Measurements from ENCODE around the gene NRDE2. TPM values are rescaled to one million over a fixed set of nuclear protein-coding genes. Genes with fewer than 3 reads are reported as not detected.

The NRDE2 gene
- total and polyA plus RNA-seq, 2 of the 4 experiments (the other 2 are of a cell fraction), result 4.5 to 9.3 TPM

DNA sequence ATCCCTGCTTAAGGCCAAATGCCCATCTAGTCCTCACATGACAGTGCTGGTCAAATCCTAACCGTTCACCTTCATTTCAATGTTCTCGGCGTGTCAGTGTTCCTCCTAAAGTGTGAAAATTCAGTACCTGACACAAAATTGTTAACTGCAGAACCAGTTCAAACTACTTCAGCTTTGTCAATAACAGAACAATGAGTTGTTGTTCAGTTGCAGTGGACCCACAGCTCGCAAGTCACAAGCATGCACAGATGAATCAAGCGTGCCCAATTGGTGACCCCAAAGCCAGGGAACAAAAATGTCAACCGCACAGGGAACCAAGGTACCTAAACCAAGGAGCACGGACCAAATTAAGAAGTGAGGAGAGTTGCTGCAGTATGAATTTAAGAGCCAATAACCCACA lies 23.2 kb downstream of the NRDE2 start:
- no peak overlapping the region for H2AK9ac ChIP-seq (replicated peaks; ENCODE audit: low read depth, low read length, poor library complexity)
- H2AK5ac ChIP-seq (ENCODE audit: low read depth, low read length), result no peak overlapping the region
- no peaks in the 10 kb centered on the region for H3K27me3 ChIP-seq (ENCODE audit: control insufficient read depth, insufficient read depth, low read length)
- H3K4me3 ChIP-seq (ENCODE audit: insufficient read depth, low read depth, low read length), result no peak overlapping the region
- no peak overlapping the region for H2BK15ac ChIP-seq (ENCODE audit: low read depth, low read length)
- BruUV-seq (replicated peaks), result no TSS peak
- H3K4me2 ChIP-seq (ENCODE audit: low read depth, low read length), result no peak overlapping the region
- 96% methylated on average over 4 of the region's 7 CpGs; no CpG with 5 or more reads in 1 of the 2 experiments for WGBS, 2 experiments (ENCODE audit: extremely low coverage in 2 of 2, insufficient read length in 1 of 2)
- no peak overlapping the region for H3K4ac ChIP-seq (ENCODE audit: low read depth, low read length)
- H4K91ac ChIP-seq (ENCODE audit: insufficient read depth, low read depth, low read length), result no peak overlapping the region
- no peak overlapping the region for H2BK5ac ChIP-seq (ENCODE audit: low read depth, low read length, poor library complexity, severe bottlenecking)
- H3K4me1 ChIP-seq (ENCODE audit: control insufficient read depth, insufficient read depth, low read length), result no peaks in the 10 kb centered on the region
- H3K56ac ChIP-seq (ENCODE audit: extremely low read depth, insufficient read depth, low read length), result no peak overlapping the region
- TF ChIP-seq CHD1 (IDR thresholded peaks at IDR 0.05; ENCODE audit: low read depth, low read length), result no peak
- ChIA-PET POLR2A (ENCODE audit: unreplicated experiment) (no interaction called here), CTCF (interaction anchor here (1.4 kb wide), 1 partner anchor 450 kb away, joined by 4 read pairs; no protein-coding TSS in a partner anchor)
- ATAC-seq (ENCODE audit: low read depth), result no peak
- no peak overlapping the region for H3K27ac ChIP-seq (ENCODE audit: insufficient read depth, low read length)
- H2BK120ac ChIP-seq (ENCODE audit: low read depth, low read length), result no peak overlapping the region
- dilution Hi-C loops (cut with HindIII; ENCODE audit: low sequenced_read_pairs, unreplicated experiment), result no loop called here
- no peak overlapping the region for H2AFZ ChIP-seq (replicated peaks; ENCODE audit: low read length, poor library complexity)
- H3K18ac ChIP-seq (ENCODE audit: low read depth, low read length), result no peak overlapping the region
- H4K8ac ChIP-seq (ENCODE audit: low read depth in 2 of 2, low read length in 2 of 2), result no peak overlapping the region
- in situ Hi-C loops (cut with MboI; ENCODE audit: low sequenced_read_pairs), result no loop called here
- H3K9me1 ChIP-seq (ENCODE audit: insufficient read depth, low read length), result peaks cover 3% of the 10 kb centered on the region; the same call in 1 of the 2 replicates
- H2BK20ac ChIP-seq (ENCODE audit: low read depth, low read length), result no peak overlapping the region
- H4K5ac ChIP-seq (ENCODE audit: low read depth, low read length), result no peak overlapping the region
- H3K23ac ChIP-seq (ENCODE audit: low read depth, low read length), result no peak overlapping the region
- DNase-seq, result no peak
- intact Hi-C loops (cut with micrococcal nuclease), result loop anchor here (10.0 kb wide), 1 partner anchor 866 kb away; no protein-coding TSS in a partner anchor
- H3K9ac ChIP-seq (ENCODE audit: low read depth, low read length), result no peak overlapping the region
- H3K79me1 ChIP-seq (ENCODE audit: low read depth in 1 of 2, low read length in 2 of 2), result no peaks in the 10 kb centered on the region; a peak in 1 of 4 replicates
- H4K20me1 ChIP-seq (ENCODE audit: insufficient read depth, low read length), result no peaks in the 10 kb centered on the region
- no peak overlapping the region for H3K14ac ChIP-seq (replicated peaks; ENCODE audit: low read depth, low read length)
- H3K9me3 ChIP-seq (ENCODE audit: control insufficient read depth, insufficient read depth, low read length), result no peaks in the 10 kb centered on the region
- peaks cover 18% of the 10 kb centered on the region for H3K36me3 ChIP-seq (ENCODE audit: control insufficient read depth, insufficient read depth, low read length)

Data from IMR-90 (cell line).